BE2C (cell line): ENCODE measurements around the gene LBHD2.

Experiments
- DNase-seq: peaks from one replicate; pipeline ENCODE4 v3.0.0-alpha.2; 2020
- H3K27me3 ChIP-seq: fragments of 250-450 bp; sonication (Bioruptor Pico); 2 replicates; pipeline ENCODE4 v1.5.1; 2020; ENCODE audit warnings: mild to moderate bottlenecking
- H3K36me3 ChIP-seq: fragments of 250-450 bp; sonication (Bioruptor Pico); 2 replicates; pipeline ENCODE4 v1.5.1; 2020; ENCODE audit warnings: mild to moderate bottlenecking
- H3K4me1 ChIP-seq: fragments of 250-450 bp; sonication (Bioruptor Pico); 2 replicates; pipeline ENCODE4 v1.5.1; 2020
- H3K4me3 ChIP-seq: 2 replicates; pipeline ENCODE4 v1.5.1; 2011; ENCODE audit warnings: low read depth, low read length
- H3K9me3 ChIP-seq: fragments of 250-450 bp; sonication (Bioruptor Pico); 2 replicates; pipeline ENCODE4 v1.5.1; 2020
- TF ChIP-seq, protein P1 (sequence below): IDR thresholded peaks from 2 replicates; pipeline ENCODE4 v1.5.1; 2012; ENCODE audit warnings: mild to moderate bottlenecking, low read depth, low read length

Gene LBHD2

GRCh38 chr14:103091883-103092222 lies 7.8 kb downstream of the LBHD2 start:
- Histone ChIP-seq H3K4me1 (no peaks in the 10 kb centered on the region), H3K4me3 (peak overlapping the region; percentile 55), H3K36me3 (no peaks in the 10 kb centered on the region), H3K9me3 (no peaks in the 10 kb centered on the region), H3K27me3 (no peaks in the 10 kb centered on the region)
- TF ChIP-seq, protein P1, sequence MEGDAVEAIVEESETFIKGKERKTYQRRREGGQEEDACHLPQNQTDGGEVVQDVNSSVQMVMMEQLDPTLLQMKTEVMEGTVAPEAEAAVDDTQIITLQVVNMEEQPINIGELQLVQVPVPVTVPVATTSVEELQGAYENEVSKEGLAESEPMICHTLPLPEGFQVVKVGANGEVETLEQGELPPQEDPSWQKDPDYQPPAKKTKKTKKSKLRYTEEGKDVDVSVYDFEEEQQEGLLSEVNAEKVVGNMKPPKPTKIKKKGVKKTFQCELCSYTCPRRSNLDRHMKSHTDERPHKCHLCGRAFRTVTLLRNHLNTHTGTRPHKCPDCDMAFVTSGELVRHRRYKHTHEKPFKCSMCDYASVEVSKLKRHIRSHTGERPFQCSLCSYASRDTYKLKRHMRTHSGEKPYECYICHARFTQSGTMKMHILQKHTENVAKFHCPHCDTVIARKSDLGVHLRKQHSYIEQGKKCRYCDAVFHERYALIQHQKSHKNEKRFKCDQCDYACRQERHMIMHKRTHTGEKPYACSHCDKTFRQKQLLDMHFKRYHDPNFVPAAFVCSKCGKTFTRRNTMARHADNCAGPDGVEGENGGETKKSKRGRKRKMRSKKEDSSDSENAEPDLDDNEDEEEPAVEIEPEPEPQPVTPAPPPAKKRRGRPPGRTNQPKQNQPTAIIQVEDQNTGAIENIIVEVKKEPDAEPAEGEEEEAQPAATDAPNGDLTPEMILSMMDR = no peak
- no peak for DNase-seq

DNA sequence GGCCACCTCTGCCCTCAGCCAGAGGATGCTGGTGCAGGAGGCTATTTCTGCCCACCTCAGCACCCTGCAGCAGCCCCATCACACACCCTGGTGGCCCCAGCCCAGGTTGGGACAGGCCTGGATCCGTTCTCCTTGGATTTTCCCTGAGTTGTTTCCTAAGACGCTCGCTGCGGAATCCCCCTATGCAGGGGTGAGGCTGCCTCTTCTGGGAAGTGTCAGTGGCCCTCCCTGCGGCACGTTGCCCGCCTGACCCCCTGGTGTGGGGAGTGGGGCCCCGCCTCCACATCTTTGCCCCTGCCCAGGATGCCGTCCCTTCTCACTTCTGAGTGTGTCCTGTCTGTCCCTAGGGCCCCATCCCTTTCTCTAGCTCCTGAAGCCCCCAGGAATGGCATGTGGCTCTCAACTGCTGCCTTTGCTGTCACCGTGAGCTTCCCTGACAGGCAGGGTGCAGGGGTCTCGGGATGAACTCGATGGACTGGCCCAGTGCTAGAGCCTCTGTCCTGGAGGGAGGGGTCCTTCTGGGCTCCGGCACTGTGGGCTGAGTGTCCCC lies 9.9 kb downstream of the LBHD2 start:
- Histone ChIP-seq H3K9me3 (no peaks in the 10 kb centered on the region), H3K4me3 (no peak overlapping the region), H3K4me1 (no peaks in the 10 kb centered on the region), H3K36me3 (no peaks in the 10 kb centered on the region), H3K27me3 (no peaks in the 10 kb centered on the region)
- TF ChIP-seq, protein P1 = no peak
- DNase-seq = no peak

DNA sequence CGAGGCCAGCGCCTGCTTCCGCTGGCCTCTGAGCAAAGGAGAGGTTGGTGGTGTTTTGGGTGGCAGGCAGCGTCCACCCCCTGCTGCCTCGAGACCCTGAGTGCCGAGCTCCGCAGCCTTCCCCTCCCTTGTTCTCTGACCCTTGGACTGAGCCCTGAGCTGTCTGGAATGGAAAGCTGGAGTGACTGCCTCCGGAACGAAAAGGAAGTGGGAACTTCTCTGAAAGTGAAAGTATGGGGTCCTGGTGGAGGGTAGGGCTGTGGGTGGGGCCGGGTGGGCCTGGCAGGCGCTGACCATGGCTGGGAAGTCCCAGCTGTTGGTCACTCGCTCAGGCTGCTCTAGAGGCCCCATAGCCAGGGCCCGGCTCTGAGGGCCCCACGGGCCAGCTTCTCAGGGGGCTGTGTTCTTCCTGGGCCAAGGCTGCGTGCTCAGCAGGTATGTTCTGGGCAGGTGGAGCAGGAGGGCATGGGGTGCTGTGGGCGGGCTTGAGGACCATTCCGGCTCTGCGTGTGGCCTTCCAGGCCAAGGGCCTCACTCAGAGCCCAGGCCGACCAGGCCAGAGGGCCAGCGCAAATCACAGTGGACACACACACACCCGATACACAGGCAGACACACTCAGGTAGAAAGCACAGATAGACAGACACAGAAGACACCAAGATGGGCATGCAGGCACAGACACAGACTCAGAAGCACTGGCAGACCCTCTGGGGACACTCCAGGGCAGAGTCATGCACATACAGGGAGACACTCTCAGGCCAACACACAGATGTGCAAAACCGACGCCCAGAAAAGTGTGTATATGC lies 10.6 kb downstream of the LBHD2 start, which contains the start of gene EXOC3L4:
Gene EXOC3L4, plus strand, starts transcription at position 320 of the 804 bp plus-strand sequence. CDS start 5,495 bp downstream, outside the sequence.
- H3K4me3 ChIP-seq = no peak within 1 kb of the TSS
- H3K36me3 ChIP-seq = no peaks in the 10 kb centered on the region
- H3K4me1 ChIP-seq = no peaks in the 10 kb centered on the region
- no peaks in the 10 kb centered on the region for H3K9me3 ChIP-seq
- no peaks in the 10 kb centered on the region for H3K27me3 ChIP-seq
- TF ChIP-seq, protein P1 = no peak
- DNase-seq = no peak

DNA sequence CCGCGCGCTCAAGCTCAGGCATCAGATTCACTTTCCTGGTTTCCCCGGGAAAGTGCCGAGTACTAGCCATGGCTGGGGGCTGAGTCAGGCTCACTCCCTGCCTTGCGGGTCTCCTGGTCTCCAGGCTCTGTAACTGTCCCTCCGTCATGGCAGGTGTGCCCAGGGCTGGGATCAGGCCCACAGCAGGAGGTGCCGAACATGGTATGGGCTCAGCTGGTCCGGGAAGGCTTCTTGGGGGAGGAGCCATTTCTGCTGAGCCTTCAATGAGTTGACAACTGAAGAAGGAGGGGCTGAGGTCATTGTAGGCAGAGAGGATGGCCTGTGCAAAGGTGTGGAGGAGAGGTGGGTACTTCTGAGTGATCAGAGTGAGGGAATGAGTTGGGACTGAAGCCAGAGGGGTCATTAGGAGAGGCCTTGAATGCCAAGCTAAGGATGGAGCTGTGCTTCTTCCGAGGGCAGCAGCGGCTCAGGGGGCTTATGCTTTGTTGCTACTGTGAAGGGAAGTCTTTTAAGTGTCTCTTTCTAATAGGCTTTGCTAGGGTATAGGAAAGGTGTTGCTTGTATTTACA lies 11.3 kb downstream of the LBHD2 start:
- H3K4me1 ChIP-seq = no peaks in the 10 kb centered on the region
- H3K36me3 ChIP-seq = no peaks in the 10 kb centered on the region
- TF ChIP-seq, protein P1 = no peak
- H3K9me3 ChIP-seq = no peaks in the 10 kb centered on the region
- DNase-seq = no peak
- no peak overlapping the region for H3K4me3 ChIP-seq
- no peaks in the 10 kb centered on the region for H3K27me3 ChIP-seq

- H3K4me3 ChIP-seq = no peak overlapping the region
- TF ChIP-seq, protein P1 = no peak
- no peaks in the 10 kb centered on the region for H3K9me3 ChIP-seq
- no peaks in the 10 kb centered on the region for H3K27me3 ChIP-seq
- no peaks in the 10 kb centered on the region for H3K4me1 ChIP-seq
- DNase-seq = no peak
- no peaks in the 10 kb centered on the region for H3K36me3 ChIP-seq
These were observed 12.4 kb downstream of the LBHD2 start for GRCh38 chr14:103096387-103096786.
